Lower leg skin (tissue), 4 donors: ENCODE results near the gene MACF1. TPM values are rescaled to one million over a fixed set of nuclear protein-coding genes. Genes with fewer than 3 reads are reported as not detected.

ENCODE experiments used
- DNase-seq, 2 donors: peaks; one replicate each; pipeline ENCODE4 v3.0.0-alpha.2; 2019; ENCODE audit warnings: low spot score in 2 of 2
- H3K4me3 ChIP-seq: fragments of 200-600 bp; sonication (generic); 2 replicates; pipeline ENCODE4 v1.5.1; 2017; ENCODE audit warnings: mild to moderate bottlenecking, low read depth; ENCODE audit not compliant: poor library complexity, severe bottlenecking
- POLR2A ChIP-seq, 2 donors: fragments of 450-650 bp; IDR thresholded peaks; one replicate each; pipeline ENCODE4 v1.6.1; 2016 to 2017; ENCODE audit warnings: antibody characterized with exemption in 2 of 2, mild to moderate bottlenecking in 1 of 2, moderate library complexity in 1 of 2
- WGBS, 2 donors: methylation state at CpG; one replicate each; pipeline ENCODE4 v1.1.5; 2018; 5-methylcytosine and 5-hydroxymethylcytosine counted together
- intact Hi-C: fragments of 100-400 bp; cut with DNase I; formaldehyde crosslinking; loops from one replicate; pipeline ENCODE4 v1.15.0; 2023; ENCODE audit warnings: low total_unique reads
- total RNA-seq, 4 donors: library from RNA; depleted of rRNA; stranded (reverse); fragments of >200 nt; gene quantifications; one replicate each; pipeline ENCODE4 v1.1.0, GENCODE V29; 2016
- TF ChIP-seq, protein P1 (sequence below), 3 donors: fragments of 450-650 bp; IDR thresholded peaks; one replicate each; pipeline ENCODE4 v1.5.1; 2016; ENCODE audit warnings: antibody characterized with exemption in 3 of 3, mild to moderate bottlenecking in 3 of 3, moderate library complexity in 2 of 3

Gene MACF1
- total RNA-seq, 4 donors from 2014 or later = 427 to 686 (median 463) TPM

DNA sequence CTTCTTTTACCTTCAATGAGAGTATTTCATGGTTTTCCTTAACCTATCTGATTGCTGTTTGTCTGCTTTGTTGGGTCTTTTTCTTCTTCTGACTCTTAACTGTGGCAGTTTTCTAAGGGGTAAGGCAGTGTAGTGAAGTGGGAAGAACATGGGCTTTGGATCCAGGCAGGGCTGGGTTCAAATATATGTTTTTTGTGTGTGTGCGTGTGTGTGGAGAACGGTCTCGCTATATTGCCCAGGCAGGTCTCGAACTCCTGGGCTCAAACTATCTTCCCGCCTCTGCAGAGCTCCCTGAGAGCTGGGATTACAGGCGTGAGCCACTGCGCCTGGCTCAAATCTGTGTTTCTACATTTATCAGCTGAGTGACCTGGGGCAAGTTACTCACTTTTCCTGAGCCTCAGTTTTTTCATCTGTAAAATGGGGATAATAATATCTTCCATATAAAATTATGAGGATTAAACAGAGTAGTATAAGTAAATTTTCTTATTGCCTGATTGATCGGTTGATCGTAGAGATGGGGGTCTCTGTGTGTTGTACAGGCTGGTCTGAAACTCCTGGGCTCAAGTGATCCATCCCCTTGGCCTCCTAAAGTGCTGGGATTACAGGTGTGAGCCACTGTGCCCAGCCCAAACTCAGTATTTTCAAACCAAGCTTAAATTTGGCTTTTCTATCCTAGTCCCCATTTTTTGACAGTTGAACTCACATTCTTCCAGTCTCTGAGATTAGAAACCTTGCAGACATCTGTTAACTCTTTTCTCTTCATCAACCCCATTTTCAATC is 36.0 kb upstream of the MACF1 start:
- no peak for DNase-seq
- WGBS, 2 donors = 96 to 98% methylated on average over 9 of the region's 9 CpGs
- no peak overlapping the region for H3K4me3 ChIP-seq
- TF ChIP-seq, protein P1, sequence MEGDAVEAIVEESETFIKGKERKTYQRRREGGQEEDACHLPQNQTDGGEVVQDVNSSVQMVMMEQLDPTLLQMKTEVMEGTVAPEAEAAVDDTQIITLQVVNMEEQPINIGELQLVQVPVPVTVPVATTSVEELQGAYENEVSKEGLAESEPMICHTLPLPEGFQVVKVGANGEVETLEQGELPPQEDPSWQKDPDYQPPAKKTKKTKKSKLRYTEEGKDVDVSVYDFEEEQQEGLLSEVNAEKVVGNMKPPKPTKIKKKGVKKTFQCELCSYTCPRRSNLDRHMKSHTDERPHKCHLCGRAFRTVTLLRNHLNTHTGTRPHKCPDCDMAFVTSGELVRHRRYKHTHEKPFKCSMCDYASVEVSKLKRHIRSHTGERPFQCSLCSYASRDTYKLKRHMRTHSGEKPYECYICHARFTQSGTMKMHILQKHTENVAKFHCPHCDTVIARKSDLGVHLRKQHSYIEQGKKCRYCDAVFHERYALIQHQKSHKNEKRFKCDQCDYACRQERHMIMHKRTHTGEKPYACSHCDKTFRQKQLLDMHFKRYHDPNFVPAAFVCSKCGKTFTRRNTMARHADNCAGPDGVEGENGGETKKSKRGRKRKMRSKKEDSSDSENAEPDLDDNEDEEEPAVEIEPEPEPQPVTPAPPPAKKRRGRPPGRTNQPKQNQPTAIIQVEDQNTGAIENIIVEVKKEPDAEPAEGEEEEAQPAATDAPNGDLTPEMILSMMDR (IDR thresholded peaks at IDR 0.05) = no peak
- TF ChIP-seq POLR2A (IDR thresholded peaks at IDR 0.05) = no peak
- intact Hi-C loops = no loop called here

DNA sequence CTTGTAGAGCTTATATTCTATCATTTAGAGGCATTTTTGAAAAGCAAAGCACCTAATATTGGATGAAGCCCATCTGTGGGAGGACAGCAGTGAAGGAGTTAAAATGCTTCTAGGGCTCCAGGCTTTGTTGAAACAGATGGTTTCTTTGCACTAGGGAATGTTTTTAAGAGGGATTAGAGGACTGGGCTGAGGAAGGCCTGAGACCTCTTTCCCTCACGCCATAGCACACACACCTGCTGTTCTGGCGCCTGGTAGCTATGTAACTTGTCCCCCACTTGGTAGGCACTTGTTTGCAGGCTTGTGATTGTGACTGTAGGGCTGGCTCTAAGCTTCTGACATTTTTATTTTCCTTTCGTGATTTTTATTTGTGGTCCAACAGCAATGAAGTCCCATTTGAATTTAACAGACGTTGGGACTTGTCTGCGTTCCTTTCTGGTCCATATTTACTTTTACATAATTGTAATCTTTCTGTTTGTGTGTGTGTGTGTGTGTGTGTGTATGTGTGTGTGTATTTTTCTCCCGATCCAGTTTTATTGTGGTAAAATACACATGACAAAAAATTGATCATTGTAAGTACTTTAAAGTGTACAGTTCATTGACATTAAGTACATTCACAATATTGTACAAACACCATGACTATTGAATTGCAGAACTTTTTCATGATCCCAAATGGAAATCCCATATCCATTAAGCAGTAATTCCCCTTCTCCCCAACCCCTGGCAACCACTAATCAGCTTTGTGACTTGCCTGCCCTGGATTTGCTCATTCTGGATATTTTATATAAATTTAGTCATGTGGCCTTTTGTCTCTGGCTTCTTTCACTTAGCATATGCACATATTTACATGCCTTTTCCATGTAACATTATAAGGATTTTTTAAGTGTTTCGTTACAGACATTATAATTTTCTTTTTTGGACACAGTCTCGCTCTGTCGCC is 33.5 kb upstream of the MACF1 start:
- 81 to 85% methylated on average over 9 of the region's 9 CpGs for WGBS, 2 donors
- intact Hi-C loops = no loop called here
- H3K4me3 ChIP-seq = no peak overlapping the region
- DNase-seq = no peak
- TF ChIP-seq, protein P1 (IDR thresholded peaks at IDR 0.05) = no peak
- no peak for TF ChIP-seq POLR2A (IDR thresholded peaks at IDR 0.05)

DNA sequence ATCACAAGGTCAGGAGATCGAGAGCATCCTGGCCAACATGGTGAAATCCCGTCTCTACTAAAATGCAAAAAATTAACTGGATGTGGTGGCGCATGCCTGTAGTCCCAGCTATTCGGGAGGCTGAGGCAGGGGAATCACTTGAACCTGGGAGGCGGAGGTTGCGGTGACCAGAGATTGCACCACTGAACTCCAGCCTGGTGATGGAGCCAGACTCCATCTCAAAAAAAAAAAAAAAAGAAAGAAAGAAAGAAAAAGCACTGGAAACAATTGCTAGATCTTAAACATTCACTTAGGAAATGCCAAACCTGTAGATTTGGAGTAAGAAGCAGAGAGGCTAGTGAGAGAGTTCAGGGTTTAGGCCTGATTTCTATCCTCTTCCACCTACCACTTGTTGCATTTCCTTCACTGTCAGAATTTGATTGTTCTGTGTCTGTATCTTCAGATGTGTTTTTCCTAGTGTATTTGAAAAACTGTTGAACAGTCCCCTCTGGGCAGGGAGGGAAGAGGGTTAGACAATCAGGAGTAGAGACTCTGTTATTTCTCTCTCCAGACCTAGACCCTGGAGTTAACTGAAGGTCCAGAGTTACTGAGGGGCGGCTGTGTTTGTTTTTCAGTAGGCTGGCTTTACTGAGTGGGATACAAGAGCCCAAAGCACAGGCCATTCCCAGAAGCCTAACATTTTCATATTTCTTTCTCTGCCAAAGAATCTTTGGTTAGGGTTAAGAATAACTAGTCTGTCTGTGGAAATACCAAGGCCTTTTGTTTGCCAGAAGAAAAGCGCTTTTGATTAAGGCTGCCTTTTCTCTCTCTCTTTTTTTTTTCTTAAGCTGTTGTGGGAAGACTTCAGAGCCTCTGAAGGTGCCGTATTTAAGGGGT is 31.1 kb upstream of the MACF1 start:
- DNase-seq = no peak
- H3K4me3 ChIP-seq = no peak overlapping the region
- no peak for TF ChIP-seq POLR2A (IDR thresholded peaks at IDR 0.05)
- TF ChIP-seq, protein P1 (IDR thresholded peaks at IDR 0.05) = no peak
- intact Hi-C loops = no loop called here
- 76 to 81% methylated on average over 9 of the region's 9 CpGs for WGBS, 2 donors

DNA sequence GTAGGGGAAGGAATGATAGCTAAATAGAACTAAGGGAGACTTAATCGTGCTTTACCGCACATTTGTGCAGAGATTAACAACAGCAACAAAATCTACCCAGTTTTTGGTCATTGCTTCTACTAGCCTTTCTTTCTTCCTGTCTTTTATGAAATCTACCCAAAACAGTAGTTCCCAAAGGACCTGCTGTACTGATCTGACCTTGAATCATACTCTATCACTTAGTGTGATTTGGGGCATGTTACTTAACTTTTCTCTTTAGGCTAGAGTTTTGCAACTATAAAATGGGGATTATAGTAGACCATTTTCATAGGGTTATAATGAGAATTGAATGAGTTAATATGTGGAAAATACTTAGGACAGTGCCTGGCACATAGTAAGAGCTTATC is 30.5 kb upstream of the MACF1 start:
- WGBS, 2 donors = 49 to 55% methylated on average over 2 of the region's 2 CpGs
- intact Hi-C loops = no loop called here
- TF ChIP-seq POLR2A (IDR thresholded peaks at IDR 0.05) = no peak
- TF ChIP-seq, protein P1 (IDR thresholded peaks at IDR 0.05) = no peak
- H3K4me3 ChIP-seq = no peak overlapping the region
- DNase-seq = no peak

DNA sequence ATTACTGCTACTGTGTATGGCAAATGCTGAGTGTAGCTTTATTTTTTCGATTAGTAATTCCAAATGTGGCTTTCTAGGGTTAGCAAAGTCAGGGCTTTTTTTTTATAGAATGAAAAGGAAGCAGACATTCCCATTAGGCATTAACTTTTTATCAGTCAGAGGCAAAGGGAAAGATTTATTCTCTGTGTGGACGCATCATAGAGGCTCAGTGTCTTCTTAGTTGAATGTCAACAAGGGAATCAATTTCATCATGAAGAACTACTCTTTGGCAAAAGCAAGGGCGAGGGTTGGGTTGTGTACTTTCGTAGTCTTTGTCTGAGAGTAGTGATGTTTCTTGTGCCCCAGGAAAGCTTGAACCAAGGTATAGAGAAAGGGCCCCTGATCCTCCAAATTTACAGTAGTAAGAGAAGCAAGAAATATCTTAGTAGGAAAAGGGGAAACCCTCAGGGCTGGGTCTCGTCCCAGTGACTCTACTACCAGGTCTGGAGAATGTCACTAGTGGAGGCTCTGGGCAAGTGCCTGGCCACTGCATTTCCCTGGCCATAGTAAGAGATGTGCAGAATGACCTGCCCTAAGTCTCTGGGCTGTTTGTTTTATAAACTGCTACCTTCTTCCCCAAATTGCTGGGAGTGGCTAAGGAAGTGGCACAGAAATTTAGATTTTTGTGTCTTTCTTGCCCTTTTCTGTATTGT is 30.0 kb upstream of the MACF1 start:
- no peak overlapping the region for H3K4me3 ChIP-seq
- WGBS, 2 donors = 57 to 69% methylated on average over 5 of the region's 5 CpGs
- no peak for DNase-seq
- no peak for TF ChIP-seq POLR2A (IDR thresholded peaks at IDR 0.05)
- TF ChIP-seq, protein P1 (IDR thresholded peaks at IDR 0.05) = no peak
- intact Hi-C loops = no loop called here
